GM20000 (cell line): Measurements from ENCODE around the gene AP2S1.
"Not testable (repeated sequence)": the region's sequence is repeated elsewhere in the genome, so short reads cannot be mapped to it uniquely, and the experiment has no call there.

ENCODE experiments used
- DNase-seq: peaks from one replicate; pipeline ENCODE4 v3.0.0; 2012; ENCODE audit warnings: low spot score
- TF ChIP-seq, protein P1 (sequence below): IDR thresholded peaks from 2 replicates; pipeline ENCODE4 v1.5.1; 2012; ENCODE audit warnings: mild to moderate bottlenecking, control low read depth; ENCODE audit errors: extremely low read depth, missing control alignments

AP2S1 gene

DNA sequence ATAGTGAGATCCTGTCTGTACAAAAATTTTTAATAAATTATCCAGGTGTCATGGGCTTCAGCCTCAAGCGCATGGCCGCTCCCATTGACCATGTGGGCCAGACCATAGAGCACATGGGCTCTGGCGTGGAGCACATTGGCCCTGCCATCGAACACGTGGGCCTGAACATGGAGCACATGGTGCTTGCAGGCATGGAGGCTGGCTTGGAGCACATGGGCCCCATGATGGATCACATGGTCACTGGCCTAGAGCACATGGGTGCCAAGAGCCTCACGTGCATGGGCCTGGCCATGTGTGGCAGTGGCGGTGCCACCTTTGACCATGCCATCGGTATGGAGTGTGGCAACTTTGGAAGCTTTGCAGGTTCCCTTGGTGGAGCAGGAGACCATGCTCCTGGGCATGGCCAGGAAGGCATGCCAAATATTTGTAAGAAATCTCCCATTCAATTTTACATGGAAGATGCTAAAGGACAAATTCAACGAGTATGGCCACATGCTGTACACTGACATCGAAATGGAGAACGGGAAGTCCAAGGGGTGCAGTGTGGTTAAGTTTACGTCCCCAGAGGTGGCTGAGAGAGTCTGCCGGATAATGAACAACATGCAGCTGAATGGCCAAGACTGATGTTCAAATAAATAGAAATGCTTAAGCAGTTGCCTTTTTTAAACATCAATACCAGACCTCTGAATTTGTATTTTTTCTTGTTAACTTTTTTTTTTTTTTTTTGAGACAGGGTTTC is 40.9 kb downstream of the AP2S1 start:
- no peak for DNase-seq
- TF ChIP-seq, protein P1, sequence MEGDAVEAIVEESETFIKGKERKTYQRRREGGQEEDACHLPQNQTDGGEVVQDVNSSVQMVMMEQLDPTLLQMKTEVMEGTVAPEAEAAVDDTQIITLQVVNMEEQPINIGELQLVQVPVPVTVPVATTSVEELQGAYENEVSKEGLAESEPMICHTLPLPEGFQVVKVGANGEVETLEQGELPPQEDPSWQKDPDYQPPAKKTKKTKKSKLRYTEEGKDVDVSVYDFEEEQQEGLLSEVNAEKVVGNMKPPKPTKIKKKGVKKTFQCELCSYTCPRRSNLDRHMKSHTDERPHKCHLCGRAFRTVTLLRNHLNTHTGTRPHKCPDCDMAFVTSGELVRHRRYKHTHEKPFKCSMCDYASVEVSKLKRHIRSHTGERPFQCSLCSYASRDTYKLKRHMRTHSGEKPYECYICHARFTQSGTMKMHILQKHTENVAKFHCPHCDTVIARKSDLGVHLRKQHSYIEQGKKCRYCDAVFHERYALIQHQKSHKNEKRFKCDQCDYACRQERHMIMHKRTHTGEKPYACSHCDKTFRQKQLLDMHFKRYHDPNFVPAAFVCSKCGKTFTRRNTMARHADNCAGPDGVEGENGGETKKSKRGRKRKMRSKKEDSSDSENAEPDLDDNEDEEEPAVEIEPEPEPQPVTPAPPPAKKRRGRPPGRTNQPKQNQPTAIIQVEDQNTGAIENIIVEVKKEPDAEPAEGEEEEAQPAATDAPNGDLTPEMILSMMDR = no peak

DNA sequence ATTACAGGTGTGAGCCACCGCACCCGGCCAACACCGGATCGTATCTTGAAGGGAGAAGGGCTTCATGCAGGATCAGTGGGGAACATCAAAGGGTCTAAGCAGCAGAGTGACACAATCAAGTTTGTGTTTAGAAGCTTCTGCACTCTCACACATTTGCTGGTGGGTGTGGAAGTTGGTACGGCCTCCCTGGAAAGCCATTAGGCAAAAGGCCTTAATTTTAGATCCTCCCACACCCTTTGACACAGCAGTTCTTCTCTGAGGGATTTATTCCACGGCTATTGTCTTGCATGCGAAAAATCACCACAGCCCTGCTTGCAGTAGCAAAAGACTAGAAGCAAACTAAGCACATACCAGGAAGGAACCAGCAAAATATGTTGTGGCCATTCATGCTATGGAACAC is 44.0 kb downstream of the AP2S1 start:
- no peak for DNase-seq

DNA sequence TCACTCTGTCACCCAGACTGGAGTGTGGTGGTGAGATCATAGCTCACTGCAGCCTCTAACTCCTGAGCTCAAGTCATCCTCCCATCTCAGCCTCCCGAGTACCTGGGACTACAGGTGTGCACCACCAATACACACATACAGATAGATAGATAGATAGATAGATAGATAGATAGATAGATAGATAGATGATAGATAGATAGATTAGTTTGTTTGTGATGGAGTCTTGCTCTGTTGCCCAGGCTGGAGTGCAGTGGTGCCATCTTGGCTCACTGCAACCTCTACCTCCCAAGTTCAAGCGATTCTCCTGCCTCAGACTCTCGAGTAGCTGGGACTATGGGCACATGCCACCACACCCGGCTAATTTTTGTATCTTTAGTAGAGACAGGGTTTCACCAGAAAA is 46.2 kb downstream of the AP2S1 start:
- DNase-seq = not testable (repeated sequence)

More for the DNA sequence above, 44.0 kb downstream of the AP2S1 start:
- TF ChIP-seq, protein P1 = no peak

DNA sequence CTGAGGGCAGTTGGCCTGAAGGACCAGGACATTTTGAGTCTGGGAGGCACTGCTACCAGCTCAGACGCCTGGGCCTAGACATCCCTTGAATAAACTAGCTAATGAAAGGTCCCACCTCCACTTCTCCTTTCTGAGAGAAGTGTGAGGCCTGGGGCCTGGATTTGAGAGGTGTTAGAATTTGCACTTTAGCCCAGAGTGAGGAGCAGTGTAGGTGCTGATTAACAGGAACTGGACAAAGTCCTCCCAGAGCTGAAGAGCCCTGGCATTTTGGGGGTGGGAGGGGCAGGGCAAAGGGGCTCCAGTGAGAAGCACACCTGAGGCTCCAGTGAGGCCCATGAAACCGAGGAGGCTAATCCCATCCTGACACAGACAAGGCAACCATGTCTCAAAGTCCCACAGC is 47.1 kb downstream of the AP2S1 start:
- TF ChIP-seq, protein P1 = no peak
- DNase-seq = no peak

DNA sequence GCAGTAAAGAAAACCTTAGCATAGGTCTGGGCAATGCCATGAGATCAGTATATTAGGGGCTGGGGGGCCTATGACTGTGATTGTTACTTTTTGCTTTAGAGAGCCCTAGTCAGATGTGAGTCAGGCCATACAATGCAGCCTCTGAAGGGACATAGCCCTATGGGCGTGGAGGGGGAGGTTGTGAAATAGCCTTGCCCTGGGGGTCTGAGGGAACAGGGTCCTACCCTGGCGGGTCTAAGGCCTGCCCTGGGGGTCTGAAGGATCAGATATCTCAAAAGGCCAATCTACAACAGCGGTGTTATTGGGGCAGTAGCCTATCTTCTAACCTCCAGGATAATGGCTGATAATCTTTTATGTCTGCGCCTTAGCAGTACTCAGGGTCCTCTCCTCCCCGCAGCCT is 48.5 kb downstream of the AP2S1 start:
- no peak for DNase-seq
- TF ChIP-seq, protein P1 = no peak

DNA sequence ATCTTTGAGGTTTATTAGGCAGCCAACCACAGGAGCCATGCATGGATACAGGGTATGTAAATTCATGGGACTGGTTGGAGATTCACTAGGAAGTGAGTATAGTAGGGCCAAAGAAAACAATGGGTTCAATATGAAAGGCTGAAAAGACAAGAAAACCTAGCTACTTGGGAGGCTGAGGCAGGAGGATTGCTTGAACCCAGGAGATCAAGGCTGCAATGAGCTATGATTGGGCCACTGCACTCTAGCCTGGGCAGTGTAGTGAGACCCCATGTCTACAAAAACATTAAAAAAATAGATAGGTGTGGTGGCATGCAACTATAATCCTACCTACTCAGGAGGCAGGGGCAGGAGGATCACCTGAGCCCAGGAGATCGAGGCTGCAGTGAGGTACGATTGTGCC is 51.9 kb downstream of the AP2S1 start:
- TF ChIP-seq, protein P1 = no peak
- no peak for DNase-seq

DNA sequence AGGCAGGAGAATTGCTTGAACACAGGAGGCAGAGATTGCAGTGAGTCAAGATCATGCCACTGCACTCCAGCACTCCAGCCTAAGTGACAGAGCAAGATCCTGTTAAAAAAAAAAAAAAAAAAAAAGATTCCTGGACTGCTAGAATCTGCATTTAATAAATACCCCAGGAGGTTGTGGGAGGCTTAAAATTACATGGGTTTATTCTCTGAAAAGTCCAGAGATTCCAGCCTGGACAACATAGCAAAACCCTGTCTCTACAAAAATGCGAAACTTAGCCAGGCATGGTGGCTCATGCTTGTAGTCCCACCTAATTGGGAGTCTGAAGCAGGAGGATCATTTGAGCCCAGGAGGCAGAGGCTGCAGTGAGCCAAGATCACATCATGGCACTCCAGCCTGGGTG is 52.8 kb downstream of the AP2S1 start:
- TF ChIP-seq, protein P1 = no peak

DNA sequence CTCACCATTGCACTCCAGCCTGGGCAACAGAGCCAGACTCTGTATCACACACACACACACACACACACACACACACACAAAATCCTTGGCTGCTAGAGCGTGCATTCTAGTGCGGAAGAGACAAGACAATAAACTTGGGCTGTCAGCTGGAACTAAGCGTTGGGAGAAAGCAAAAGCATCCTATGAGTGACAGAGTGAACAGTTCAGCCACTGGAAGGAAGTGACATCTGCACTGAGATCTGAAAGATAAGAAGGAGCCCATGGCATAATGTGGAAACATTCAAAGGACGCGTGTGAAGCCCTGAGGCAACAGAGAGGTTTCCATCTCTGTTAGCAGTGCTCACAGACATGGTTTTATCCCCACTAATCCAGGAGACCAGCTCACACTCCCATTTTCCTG is 58.7 kb downstream of the AP2S1 start:
- peak; percentile 51 for DNase-seq
- TF ChIP-seq, protein P1 = no peak

More for the DNA sequence above, 52.8 kb downstream of the AP2S1 start:
- no peak for DNase-seq
